H1 (cell line): ENCODE results near the gene SCAMP3. TPM values are rescaled to one million over a fixed set of nuclear protein-coding genes. Genes with fewer than 3 reads are reported as not detected.

ENCODE experiments used
- CHD2 ChIP-seq: IDR thresholded peaks from 2 replicates; pipeline ENCODE4 v1.6.1; 2012; ENCODE audit warnings: low read length, improper control_type of control experiment
- EP300 ChIP-seq, 2 experiments: IDR thresholded peaks; 1 replicate in 1 of 2; 2 replicates in 1 of 2; pipeline ENCODE4 v1.6.1; 2011 to 2012; ENCODE audit warnings: low read depth in 2 of 2, low read length in 2 of 2, mild to moderate bottlenecking in 2 of 2, borderline replicate concordance in 1 of 2, inconsistent platforms in 1 of 2, moderate library complexity in 1 of 2
- HDAC6 ChIP-seq: IDR thresholded peaks from one replicate; pipeline ENCODE4 v1.7.1; 2012; ENCODE audit warnings: low read depth, mild to moderate bottlenecking, inconsistent platforms, low read length, moderate library complexity
- NANOG ChIP-seq: IDR thresholded peaks from 2 replicates; pipeline ENCODE4 v1.6.1; 2011; ENCODE audit warnings: low read length, low read depth, mild to moderate bottlenecking, inconsistent platforms; ENCODE audit not compliant: insufficient read depth, poor library complexity, severe bottlenecking
- POLR2AphosphoS5 ChIP-seq: IDR thresholded peaks from 2 replicates; pipeline ENCODE4 v1.6.1; 2011; ENCODE audit warnings: low read depth, low read length
- RAD21 ChIP-seq, 2 experiments: IDR thresholded peaks in 1 of 2; conservative IDR thresholded peaks in 1 of 2; 2 replicates each; pipeline ENCODE4 v1.6.1; 2011; ENCODE audit warnings: low read depth in 2 of 2, low read length in 2 of 2, improper control_type of control experiment in 1 of 2, inconsistent platforms in 1 of 2, mild to moderate bottlenecking in 1 of 2, moderate library complexity in 1 of 2
- RBBP5 ChIP-seq: IDR thresholded peaks from 2 replicates; pipeline ENCODE4 v1.7.1; 2012; ENCODE audit warnings: low read depth, mild to moderate bottlenecking, inconsistent platforms, low read length, moderate library complexity, borderline replicate concordance
- SP1 ChIP-seq: IDR thresholded peaks from 2 replicates; pipeline ENCODE4 v1.6.1; 2011; ENCODE audit warnings: low read depth, low read length
- polyA plus RNA-seq, 7 experiments: library from polyadenylated mRNA; depleted of rRNA in 3 of 7; stranded (reverse) in 5 of 7; unstranded in 2 of 7; fragments of >200 nt in 5 of 7; fragments of 200-250 nt in 2 of 7; gene quantifications; 1 replicate in 5 of 7; 2 replicates in 1 of 7; 4 replicates in 1 of 7; pipeline versions ENCODE4 v1.2.1 to v1.2.3, GENCODE V29; 2011 to 2013; ENCODE audit warnings: missing spikeins in 2 of 7, mixed read lengths in 2 of 7
- total RNA-seq: library from RNA; stranded (reverse); fragmentation: NEBNext Ultra II Directional; extraction: Animal tissue kit (Norgen Biotek cat#: 25700); gene quantifications from 2 replicates; pipeline ENCODE4 v1.2.1, GENCODE V29; 2021
- TF ChIP-seq, protein P1 (sequence below): fragments of 300-600 bp; sonication (generic); IDR thresholded peaks from 2 replicates; pipeline ENCODE4 v1.7.1; 2012; ENCODE audit warnings: low read length, moderate library complexity, mild to moderate bottlenecking, inconsistent platforms; ENCODE audit not compliant: insufficient replicate concordance

SCAMP3 gene
- total and polyA plus RNA-seq, 2 of the 8 experiments (the other 6 are each of a cell fraction or from before 2014, with no cell fraction given) = 48.9 to 143 TPM

DNA sequence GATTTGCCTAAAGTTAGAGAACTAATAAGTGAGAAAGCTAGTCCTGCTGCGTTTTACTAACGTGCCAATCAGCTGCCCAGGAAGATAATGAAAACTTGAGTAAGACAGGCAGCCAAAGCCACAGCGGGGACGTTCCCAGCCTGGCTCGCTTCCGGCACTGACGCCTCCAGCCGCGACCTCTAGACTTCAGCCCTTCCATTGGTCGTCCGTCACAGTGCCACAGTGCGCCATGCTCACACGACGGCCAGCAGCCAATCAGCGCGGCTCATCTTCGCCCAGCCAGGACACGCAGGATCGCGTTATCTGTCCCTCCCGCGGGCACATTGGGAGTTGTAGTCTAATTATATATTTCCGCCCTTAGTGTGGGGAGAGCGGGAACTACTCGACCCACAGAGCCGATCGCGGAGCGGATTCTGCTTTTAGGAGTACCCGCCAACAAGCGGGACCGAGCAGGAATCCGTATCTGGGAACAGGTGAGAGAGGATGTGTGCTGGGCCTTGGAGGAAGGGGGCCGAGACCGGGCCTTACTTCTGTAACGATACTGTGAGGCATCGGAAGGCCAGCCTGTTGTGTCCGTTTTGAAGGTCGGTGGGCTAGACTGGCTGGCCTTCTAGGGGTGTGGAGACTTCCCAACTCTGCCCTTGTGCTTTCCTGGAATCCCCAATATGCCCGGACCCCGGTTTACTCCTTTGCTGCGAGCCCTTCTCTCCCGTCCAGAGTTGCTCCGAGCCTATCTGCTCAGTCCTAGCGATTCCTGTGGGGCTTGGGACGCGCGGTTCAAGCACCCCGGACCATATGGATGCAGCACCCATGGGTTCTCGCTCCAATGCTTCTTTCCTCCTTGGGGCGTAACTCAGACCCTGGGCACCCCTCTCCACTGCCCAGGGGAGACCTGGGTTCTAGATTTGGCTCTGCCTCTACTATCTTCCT is 46.6 kb upstream of the SCAMP3 start, which contains the start of gene FDPS (continued):
- TF ChIP-seq, protein P1, sequence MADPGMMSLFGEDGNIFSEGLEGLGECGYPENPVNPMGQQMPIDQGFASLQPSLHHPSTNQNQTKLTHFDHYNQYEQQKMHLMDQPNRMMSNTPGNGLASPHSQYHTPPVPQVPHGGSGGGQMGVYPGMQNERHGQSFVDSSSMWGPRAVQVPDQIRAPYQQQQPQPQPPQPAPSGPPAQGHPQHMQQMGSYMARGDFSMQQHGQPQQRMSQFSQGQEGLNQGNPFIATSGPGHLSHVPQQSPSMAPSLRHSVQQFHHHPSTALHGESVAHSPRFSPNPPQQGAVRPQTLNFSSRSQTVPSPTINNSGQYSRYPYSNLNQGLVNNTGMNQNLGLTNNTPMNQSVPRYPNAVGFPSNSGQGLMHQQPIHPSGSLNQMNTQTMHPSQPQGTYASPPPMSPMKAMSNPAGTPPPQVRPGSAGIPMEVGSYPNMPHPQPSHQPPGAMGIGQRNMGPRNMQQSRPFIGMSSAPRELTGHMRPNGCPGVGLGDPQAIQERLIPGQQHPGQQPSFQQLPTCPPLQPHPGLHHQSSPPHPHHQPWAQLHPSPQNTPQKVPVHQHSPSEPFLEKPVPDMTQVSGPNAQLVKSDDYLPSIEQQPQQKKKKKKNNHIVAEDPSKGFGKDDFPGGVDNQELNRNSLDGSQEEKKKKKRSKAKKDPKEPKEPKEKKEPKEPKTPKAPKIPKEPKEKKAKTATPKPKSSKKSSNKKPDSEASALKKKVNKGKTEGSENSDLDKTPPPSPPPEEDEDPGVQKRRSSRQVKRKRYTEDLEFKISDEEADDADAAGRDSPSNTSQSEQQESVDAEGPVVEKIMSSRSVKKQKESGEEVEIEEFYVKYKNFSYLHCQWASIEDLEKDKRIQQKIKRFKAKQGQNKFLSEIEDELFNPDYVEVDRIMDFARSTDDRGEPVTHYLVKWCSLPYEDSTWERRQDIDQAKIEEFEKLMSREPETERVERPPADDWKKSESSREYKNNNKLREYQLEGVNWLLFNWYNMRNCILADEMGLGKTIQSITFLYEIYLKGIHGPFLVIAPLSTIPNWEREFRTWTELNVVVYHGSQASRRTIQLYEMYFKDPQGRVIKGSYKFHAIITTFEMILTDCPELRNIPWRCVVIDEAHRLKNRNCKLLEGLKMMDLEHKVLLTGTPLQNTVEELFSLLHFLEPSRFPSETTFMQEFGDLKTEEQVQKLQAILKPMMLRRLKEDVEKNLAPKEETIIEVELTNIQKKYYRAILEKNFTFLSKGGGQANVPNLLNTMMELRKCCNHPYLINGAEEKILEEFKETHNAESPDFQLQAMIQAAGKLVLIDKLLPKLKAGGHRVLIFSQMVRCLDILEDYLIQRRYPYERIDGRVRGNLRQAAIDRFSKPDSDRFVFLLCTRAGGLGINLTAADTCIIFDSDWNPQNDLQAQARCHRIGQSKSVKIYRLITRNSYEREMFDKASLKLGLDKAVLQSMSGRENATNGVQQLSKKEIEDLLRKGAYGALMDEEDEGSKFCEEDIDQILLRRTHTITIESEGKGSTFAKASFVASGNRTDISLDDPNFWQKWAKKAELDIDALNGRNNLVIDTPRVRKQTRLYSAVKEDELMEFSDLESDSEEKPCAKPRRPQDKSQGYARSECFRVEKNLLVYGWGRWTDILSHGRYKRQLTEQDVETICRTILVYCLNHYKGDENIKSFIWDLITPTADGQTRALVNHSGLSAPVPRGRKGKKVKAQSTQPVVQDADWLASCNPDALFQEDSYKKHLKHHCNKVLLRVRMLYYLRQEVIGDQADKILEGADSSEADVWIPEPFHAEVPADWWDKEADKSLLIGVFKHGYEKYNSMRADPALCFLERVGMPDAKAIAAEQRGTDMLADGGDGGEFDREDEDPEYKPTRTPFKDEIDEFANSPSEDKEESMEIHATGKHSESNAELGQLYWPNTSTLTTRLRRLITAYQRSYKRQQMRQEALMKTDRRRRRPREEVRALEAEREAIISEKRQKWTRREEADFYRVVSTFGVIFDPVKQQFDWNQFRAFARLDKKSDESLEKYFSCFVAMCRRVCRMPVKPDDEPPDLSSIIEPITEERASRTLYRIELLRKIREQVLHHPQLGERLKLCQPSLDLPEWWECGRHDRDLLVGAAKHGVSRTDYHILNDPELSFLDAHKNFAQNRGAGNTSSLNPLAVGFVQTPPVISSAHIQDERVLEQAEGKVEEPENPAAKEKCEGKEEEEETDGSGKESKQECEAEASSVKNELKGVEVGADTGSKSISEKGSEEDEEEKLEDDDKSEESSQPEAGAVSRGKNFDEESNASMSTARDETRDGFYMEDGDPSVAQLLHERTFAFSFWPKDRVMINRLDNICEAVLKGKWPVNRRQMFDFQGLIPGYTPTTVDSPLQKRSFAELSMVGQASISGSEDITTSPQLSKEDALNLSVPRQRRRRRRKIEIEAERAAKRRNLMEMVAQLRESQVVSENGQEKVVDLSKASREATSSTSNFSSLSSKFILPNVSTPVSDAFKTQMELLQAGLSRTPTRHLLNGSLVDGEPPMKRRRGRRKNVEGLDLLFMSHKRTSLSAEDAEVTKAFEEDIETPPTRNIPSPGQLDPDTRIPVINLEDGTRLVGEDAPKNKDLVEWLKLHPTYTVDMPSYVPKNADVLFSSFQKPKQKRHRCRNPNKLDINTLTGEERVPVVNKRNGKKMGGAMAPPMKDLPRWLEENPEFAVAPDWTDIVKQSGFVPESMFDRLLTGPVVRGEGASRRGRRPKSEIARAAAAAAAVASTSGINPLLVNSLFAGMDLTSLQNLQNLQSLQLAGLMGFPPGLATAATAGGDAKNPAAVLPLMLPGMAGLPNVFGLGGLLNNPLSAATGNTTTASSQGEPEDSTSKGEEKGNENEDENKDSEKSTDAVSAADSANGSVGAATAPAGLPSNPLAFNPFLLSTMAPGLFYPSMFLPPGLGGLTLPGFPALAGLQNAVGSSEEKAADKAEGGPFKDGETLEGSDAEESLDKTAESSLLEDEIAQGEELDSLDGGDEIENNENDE = no peak
- TF ChIP-seq RAD21 (IDR thresholded peaks at IDR 0.05 in 1 of 2, conservative IDR thresholded peaks at IDR 0.05 in 1 of 2; ENCODE audit: low read depth in 2 of 2, low read length in 2 of 2) = 0 out of 4 replicates have a peak, but pooled peaks of 1 of the 2 experiments have one; percentile 6
- TF ChIP-seq EP300 (IDR thresholded peaks at IDR 0.05; ENCODE audit: borderline replicate concordance in 1 of 2, low read depth in 2 of 2, low read length in 2 of 2) = no peak
- no peak for TF ChIP-seq HDAC6
- TF ChIP-seq NANOG = no peak
- peak; percentile 92 for TF ChIP-seq CHD2
- peak; percentile 88 for TF ChIP-seq SP1
- TF ChIP-seq POLR2AphosphoS5 = peak; percentile 44
- TF ChIP-seq RBBP5 = no peak
